ENCODE results near the gene MOCS3.
A peak's percentile ranks its signal among the peaks of the same experiment; 100 is the strongest.

MOCS3 gene

GRCh38 chr20:50983321-50983720 lies 24.7 kb downstream of the MOCS3 start:
- no peak for DNase-seq

DNA sequence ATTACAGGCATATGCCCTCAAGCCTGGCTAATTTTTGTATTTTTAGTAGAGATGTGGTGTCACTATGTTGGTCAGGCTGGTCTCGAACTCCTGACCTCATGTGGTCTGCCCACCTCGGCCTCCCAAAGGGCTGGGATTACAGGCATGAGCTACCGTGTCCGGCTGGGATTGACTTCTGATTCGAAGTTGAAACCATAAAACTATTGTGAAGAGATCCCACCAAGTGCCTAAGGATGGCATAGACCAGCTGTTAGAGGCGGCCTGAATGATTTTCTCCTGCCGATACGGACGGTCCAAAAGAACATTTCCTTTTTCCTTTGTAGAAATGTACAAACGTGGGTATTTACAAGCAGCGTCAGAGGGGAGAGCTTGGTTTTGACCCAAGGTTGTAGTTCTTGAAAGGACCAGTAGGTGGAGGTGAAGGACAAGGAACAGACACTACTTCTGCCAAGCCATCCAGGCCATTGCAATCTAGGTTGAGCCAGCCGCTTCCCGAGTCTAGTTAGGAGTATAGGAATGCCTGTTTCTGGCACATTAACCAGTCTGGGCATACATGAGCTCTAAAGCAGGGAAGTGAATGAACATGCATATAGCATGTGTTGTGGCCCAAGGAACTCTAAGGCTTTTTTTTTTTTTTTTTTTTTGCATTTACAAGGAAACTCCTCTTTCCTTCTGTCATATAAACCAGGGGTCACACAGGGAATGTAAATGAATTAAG lies 29.0 kb downstream of the MOCS3 start:
- DNase-seq = peak; percentile 47

DNA sequence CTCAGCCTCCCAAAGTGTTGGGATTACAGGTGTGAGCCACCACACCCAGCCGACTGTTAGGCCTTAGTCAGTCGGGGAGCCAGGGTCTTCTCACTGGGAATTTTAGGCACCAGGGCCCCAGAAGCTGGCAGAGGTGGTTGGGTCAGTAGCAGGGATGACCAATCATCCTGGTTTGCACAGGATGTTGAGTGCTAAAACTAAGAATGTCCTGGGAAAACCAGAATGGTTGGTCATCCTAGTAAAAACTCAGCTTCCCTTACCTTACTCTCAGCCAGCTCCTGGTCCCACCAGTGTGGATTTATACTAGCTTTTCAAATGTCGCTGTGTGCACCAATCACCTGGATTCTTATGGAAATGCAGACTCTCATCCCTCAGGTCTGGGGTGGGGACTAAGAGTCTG lies 32.5 kb downstream of the MOCS3 start:
- no peak for DNase-seq

- DNase-seq = no peak
These were observed 33.7 kb downstream of the MOCS3 start for GRCh38 chr20:50992336-50992732.

GRCh38 chr20:50992733-50993457 lies 34.3 kb downstream of the MOCS3 start:
- DNase-seq = peak; percentile 31

GRCh38 chr20:50993876-50994275 lies 35.3 kb downstream of the MOCS3 start:
- no peak for DNase-seq

GRCh38 chr20:50995506-50995905 lies 36.9 kb downstream of the MOCS3 start:
- DNase-seq = no peak

- DNase-seq = no peak
These were observed 38.6 kb downstream of the MOCS3 start for GRCh38 chr20:50996901-50997865.

DNA sequence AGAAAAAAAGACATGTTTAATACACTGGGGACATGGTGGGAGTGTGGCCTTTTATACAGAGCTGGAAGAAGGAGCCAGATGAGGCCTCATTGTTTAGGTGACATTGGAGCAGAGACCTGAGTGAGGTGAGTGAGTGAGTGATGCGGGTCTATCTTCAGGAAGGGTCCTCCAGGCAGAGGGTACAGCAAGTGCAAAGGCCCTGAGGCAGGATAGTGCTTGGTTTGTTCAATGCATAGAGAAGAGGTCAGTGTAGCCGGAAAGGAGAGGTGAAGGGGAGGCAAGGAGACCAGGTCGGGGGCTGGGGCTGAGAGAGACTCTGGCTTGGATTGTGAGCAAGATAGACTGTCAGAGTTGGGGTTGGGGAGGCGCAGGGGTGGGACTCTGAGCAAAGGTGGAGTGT lies 40.7 kb downstream of the MOCS3 start:
- DNase-seq = no peak

- DNase-seq = no peak
These were observed 43.0 kb downstream of the MOCS3 start for GRCh38 chr20:51001430-51002265.

GRCh38 chr20:51002633-51003032 lies 44.0 kb downstream of the MOCS3 start:
- no peak for DNase-seq

GRCh38 chr20:51003753-51004152 lies 45.1 kb downstream of the MOCS3 start:
- DNase-seq = no peak

- DNase-seq = no peak
These were observed 45.7 kb downstream of the MOCS3 start for GRCh38 chr20:51004305-51004727.

DNA sequence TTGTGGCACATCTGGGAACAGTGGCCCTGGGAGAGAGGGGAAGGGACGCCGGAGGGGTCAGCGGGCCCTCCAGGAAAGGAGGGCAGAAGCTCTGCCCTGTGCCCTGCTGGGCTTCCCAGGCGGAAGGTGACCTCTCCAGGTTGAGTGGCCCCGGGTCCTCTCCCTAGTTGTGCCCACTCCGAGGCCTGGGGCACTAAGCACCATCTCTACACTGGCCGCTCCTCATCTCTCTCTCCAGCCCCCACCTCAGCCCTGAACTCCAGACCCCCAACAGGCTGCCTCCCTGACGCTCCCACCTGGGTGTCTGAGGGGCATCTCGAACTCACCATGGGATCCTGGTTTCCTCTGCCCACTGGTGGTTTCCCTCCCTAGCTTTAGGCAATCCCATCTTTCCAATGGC lies 46.2 kb downstream of the MOCS3 start:
- DNase-seq = no peak

DNA sequence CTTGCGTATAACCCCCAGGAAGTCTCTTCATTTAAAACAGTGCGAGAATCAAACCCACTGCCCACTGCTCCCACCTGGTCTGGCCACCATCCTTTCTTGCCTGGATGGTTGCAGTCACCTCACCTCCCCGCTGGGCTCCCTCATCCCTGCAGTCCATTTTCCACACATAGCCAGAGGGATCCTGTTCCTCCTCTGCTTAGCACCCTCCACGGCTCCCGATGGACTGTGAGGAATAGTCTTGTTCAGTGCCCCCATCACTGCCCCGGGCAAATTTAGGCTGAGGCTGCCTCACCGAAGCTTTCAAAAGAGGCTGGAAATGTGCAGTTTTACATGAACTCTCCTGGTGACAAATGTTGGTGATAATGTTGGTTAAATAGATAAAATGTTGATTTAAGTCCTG lies 46.6 kb downstream of the MOCS3 start:
- no peak for DNase-seq

DNA sequence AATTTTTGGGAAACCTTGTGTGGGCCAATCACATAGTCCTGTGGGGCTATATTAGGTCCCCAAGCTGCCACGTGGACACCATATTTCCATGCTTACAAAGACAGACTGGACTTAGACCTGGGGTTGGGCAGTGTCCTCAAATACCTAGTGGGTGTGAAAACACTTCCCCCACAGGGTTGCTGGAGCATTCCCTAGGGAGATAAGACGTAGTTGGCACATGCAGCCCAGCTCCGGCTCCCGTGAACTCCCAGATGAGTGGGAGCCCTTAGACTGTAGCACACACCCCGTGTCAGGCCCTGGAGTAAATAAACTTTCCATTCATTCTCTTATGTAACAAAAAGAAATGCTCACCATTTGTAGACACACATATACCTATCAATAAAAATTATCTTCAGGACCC lies 50.1 kb downstream of the MOCS3 start:
- DNase-seq = no peak

- no peak for DNase-seq
These were observed 50.9 kb downstream of the MOCS3 start for GRCh38 chr20:51009303-51010042.

- DNase-seq = no peak
These were observed 51.4 kb downstream of the MOCS3 start for GRCh38 chr20:51010043-51010365.

GRCh38 chr20:51010932-51011331 lies 52.3 kb downstream of the MOCS3 start:
- DNase-seq = no peak

- DNase-seq = no peak
These were observed 52.9 kb downstream of the MOCS3 start for GRCh38 chr20:51011479-51011878.

- no peak for DNase-seq
These were observed 53.7 kb downstream of the MOCS3 start for GRCh38 chr20:51012357-51012756.

All from activated naive CD4-positive, alpha-beta T cell treated with Interleukin-2 at 50 U/mL for 16 hours (primary cell).